AG04449 (cell line): ENCODE results near the gene CMTR2.

Source experiments
- CTCF ChIA-PET: fragments of 350-600 bp; formaldehyde crosslinking; extraction: SDS; loops from one replicate; lab custom pipeline; 2021; ENCODE audit warnings: antibody characterized with exemption; lab: Yijun Ruan, JAX
- POLR2A ChIA-PET: fragments of 400-600, 350-600 bp; formaldehyde crosslinking; extraction: SDS; loops from one replicate; lab custom pipeline; 2020; ENCODE audit warnings: antibody characterized with exemption, inconsistent platforms; lab: Yijun Ruan, JAX
- DNase-seq: peaks from one replicate; pipeline ENCODE4 v3.0.0-alpha.2; 2010; ENCODE audit warnings: low read depth, low spot score
- H3K4me3 ChIP-seq: 2 replicates; pipeline ENCODE4 v1.5.1; 2011; ENCODE audit warnings: low read depth, mild to moderate bottlenecking, control low read depth, low read length
- TF ChIP-seq, protein P1 (sequence below): IDR thresholded peaks from one replicate; pipeline ENCODE4 v1.5.1; 2011; ENCODE audit warnings: mild to moderate bottlenecking, moderate library complexity, low read length, control low read depth, inconsistent platforms; ENCODE audit not compliant: insufficient read depth; ENCODE audit errors: missing control alignments

The CMTR2 gene

DNA sequence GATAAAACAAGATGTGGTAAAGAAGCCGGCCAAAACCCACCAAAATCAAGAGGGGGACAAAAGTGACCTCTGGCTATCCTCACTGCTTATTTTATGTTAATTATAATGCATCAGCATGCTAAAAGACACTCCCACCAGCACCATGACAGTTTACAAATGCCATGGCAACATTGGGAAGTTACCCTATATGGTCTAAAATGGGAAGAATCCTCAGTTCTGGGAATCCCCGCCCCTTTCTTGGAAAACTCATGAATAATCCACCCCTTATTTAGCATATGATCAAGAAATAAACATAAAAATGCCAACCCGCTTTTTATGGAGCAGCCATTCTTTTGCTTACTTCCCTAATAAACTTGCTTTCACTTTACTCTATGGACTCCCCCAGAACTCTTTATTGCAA, 25.6 kb downstream of the CMTR2 start:
- DNase-seq = no peak
- POLR2A ChIA-PET = no interaction called here
- CTCF ChIA-PET = no interaction called here
- TF ChIP-seq, protein P1, sequence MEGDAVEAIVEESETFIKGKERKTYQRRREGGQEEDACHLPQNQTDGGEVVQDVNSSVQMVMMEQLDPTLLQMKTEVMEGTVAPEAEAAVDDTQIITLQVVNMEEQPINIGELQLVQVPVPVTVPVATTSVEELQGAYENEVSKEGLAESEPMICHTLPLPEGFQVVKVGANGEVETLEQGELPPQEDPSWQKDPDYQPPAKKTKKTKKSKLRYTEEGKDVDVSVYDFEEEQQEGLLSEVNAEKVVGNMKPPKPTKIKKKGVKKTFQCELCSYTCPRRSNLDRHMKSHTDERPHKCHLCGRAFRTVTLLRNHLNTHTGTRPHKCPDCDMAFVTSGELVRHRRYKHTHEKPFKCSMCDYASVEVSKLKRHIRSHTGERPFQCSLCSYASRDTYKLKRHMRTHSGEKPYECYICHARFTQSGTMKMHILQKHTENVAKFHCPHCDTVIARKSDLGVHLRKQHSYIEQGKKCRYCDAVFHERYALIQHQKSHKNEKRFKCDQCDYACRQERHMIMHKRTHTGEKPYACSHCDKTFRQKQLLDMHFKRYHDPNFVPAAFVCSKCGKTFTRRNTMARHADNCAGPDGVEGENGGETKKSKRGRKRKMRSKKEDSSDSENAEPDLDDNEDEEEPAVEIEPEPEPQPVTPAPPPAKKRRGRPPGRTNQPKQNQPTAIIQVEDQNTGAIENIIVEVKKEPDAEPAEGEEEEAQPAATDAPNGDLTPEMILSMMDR = no peak
- no peak overlapping the region for H3K4me3 ChIP-seq

DNA sequence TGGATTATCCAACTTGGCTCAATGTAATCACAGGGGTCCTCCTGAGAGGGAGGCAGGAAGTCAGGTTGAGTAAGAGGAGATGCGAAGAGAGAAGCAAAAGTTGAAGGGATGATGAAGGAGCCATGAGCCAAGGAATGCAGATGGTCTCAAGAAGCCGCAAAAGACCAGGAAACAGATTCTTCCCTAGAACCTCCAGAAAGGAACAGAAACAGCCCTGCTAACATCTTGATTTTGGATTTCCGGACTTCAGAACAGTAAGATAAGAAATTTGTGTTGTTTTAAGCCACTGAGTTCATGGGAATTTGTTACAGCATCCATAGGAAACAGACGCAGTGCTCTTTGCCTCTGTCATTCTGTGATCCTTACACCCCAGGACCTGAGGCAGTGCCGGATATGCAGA, 26.8 kb downstream of the CMTR2 start:
- CTCF ChIA-PET = no interaction called here
- POLR2A ChIA-PET = no interaction called here
- TF ChIP-seq, protein P1 = no peak
- no peak overlapping the region for H3K4me3 ChIP-seq
- no peak for DNase-seq

DNA sequence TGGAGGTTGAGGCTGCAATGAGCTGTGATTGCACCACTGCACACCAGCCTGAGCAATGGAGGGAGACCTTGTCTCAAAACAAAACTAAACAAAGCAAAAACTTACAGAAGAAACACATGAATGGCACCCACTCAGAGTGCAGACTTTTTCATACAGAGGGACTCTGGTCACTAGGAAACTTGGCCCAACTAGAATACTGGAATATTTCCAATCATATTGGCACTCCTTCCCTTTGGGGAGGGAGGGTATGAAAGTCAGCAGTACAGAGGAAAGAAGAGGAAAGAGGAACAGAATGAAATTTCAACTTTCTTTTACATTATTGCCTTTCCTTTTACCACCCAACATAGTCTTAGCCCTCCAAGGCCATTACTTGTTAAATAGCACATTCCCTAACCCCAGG, 28.2 kb downstream of the CMTR2 start:
- H3K4me3 ChIP-seq = no peak overlapping the region
- ChIA-PET CTCF (interaction anchor here (0.9 kb wide), 1 partner anchor 98 kb away, joined by 3 read pairs; no protein-coding TSS in a partner anchor), POLR2A (no interaction called here)
- TF ChIP-seq, protein P1 = no peak
- DNase-seq = no peak

DNA sequence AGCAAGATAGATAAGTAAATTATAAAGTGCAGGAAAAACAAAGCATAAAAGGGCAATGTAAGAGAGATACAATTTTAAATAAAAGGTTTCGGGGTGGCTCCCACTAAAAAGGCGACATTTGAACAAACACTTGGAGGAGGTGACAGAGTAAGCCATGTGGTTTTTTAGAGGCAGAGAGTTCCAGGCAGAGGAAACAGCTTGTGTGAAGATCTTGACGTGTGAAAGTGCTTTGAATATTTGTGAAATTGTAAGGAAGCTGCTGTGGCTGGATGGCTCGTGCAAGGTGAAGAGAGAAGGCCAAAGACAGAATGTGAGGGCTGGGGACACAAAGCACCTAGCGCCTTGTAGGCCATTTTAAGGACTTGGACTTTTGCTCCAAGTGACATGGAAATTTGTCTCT, 30.1 kb downstream of the CMTR2 start:
- CTCF ChIA-PET = interaction anchor here (1.4 kb wide), 1 partner anchor 53 kb away, joined by 3 read pairs; no protein-coding TSS in a partner anchor
- POLR2A ChIA-PET = no interaction called here
- no peak for DNase-seq
- TF ChIP-seq, protein P1 = no peak
- H3K4me3 ChIP-seq = no peak overlapping the region

DNA sequence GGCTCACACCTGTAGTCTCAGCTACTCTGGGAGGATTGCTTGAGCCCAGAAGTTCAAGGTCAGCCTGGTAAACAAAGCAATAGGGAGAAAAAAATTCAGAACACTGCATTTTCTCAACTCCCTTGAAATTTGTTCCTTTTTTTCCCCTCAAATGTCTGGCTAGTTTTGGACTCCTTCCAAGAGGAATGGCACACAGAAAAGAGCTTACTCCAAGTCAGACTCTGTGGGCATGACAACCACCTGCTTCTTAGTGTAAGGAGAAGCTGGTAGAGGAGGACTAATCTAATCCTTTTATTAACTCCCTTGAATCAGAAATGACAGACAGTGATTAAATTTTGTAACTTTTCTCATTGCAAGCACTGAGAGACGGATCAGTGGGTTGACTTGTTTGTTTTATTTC, 30.8 kb downstream of the CMTR2 start:
- CTCF ChIA-PET = interaction anchor here (1.4 kb wide), 1 partner anchor 53 kb away, joined by 3 read pairs; no protein-coding TSS in a partner anchor
- POLR2A ChIA-PET = no interaction called here
- H3K4me3 ChIP-seq = no peak overlapping the region
- DNase-seq = no peak
- TF ChIP-seq, protein P1 = no peak

DNA sequence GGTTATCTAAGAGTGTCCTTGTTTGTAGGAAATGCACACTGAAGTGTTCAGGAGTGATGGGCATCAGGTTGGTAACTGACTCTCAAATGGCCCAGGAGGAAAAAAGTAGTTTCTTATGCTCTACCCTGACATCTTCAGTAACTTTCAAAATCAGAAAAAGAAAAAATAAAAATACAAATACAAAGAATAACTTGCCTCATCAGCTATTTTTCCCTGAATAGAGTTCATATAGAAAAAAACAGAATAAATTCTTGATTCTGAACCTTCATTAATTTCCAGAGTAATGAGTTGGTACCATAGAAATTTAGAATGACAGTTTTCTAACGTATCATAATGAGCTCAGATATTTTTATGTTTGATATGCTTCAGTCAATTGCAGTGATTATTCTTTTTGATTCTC, 31.4 kb downstream of the CMTR2 start:
- CTCF ChIA-PET = no interaction called here
- H3K4me3 ChIP-seq = no peak overlapping the region
- DNase-seq = no peak
- POLR2A ChIA-PET = no interaction called here
- TF ChIP-seq, protein P1 = no peak
